A549 (cell line): ENCODE results near the gene CCDC127.
"Not testable (repeated sequence)": the region's sequence is repeated elsewhere in the genome, so short reads cannot be mapped to it uniquely, and the experiment has no call there.

ENCODE experiments used
- CEBPB ChIP-seq, 2 experiments: fragments of >200 bp in 1 of 2; sonication (Bioruptor Twin) in 1 of 2; formaldehyde crosslinking in 1 of 2; IDR thresholded peaks; 2 replicates each; pipeline ENCODE4 v1.6.1; 2012 to 2016
- CTCF ChIP-seq: fragments of >200 bp; sonication (Bioruptor Twin); formaldehyde crosslinking; IDR thresholded peaks from 3 replicates; pipeline ENCODE4 v1.5.1; 2016
- HDAC2 ChIP-seq: fragments of 200-600 bp; sonication (generic); IDR thresholded peaks from 2 replicates; pipeline ENCODE4 v1.6.1; 2016

GRCh38 chr5:256347-256746 lies 38.4 kb upstream of the CCDC127 start:
- not testable (repeated sequence) for TF ChIP-seq CTCF; HDAC2; CEBPB (IDR thresholded peaks at IDR 0.05)
